ENCODE results near the gene SRCAP.
"Not testable (repeated sequence)": the region's sequence is repeated elsewhere in the genome, so short reads cannot be mapped to it uniquely, and the experiment has no call there.

SRCAP gene

GRCh38 chr16:30663820-30664219 is 35.2 kb upstream of the SRCAP start:
- no peak for DNase-seq (ENCODE audit: low read depth, low spot score)

GRCh38 chr16:30664616-30665109 is 34.3 kb upstream of the SRCAP start:
- DNase-seq (ENCODE audit: low read depth, low spot score) = no peak

- DNase-seq (ENCODE audit: low read depth, low spot score) = no peak
Observed at GRCh38 chr16:30665155-30665829, 33.7 kb upstream of the SRCAP start.

- DNase-seq (ENCODE audit: low read depth, low spot score) = no peak
Observed at GRCh38 chr16:30665830-30666190, 33.2 kb upstream of the SRCAP start.

GRCh38 chr16:30666681-30667080 is 32.3 kb upstream of the SRCAP start:
- DNase-seq (ENCODE audit: low read depth, low spot score) = no peak

- no peak for DNase-seq (ENCODE audit: low read depth, low spot score)
Observed at GRCh38 chr16:30667361-30667905, 31.5 kb upstream of the SRCAP start.

- no peak for DNase-seq (ENCODE audit: low read depth, low spot score)
Observed at GRCh38 chr16:30668393-30668792, 30.6 kb upstream of the SRCAP start.

GRCh38 chr16:30669026-30669902 is 29.7 kb upstream of the SRCAP start:
- no peak for DNase-seq (ENCODE audit: low read depth, low spot score)

- no peak for DNase-seq (ENCODE audit: low read depth, low spot score)
Observed at GRCh38 chr16:30669903-30670824, 28.8 kb upstream of the SRCAP start.

GRCh38 chr16:30675143-30675542 is 23.8 kb upstream of the SRCAP start:
- DNase-seq (ENCODE audit: low read depth, low spot score) = no peak

GRCh38 chr16:30677931-30678585 is 20.9 kb upstream of the SRCAP start:
- no peak for DNase-seq (ENCODE audit: low read depth, low spot score)

- no peak for DNase-seq (ENCODE audit: low read depth, low spot score)
Observed at GRCh38 chr16:30678586-30678970, 20.4 kb upstream of the SRCAP start.

GRCh38 chr16:30680326-30680725 is 18.6 kb upstream of the SRCAP start:
- no peak for DNase-seq (ENCODE audit: low read depth, low spot score)

GRCh38 chr16:30688701-30689100 is 10.3 kb upstream of the SRCAP start:
- DNase-seq (ENCODE audit: low read depth, low spot score) = no peak

- DNase-seq (ENCODE audit: low read depth, low spot score) = no peak
Observed at GRCh38 chr16:30691907-30692306, 7.1 kb upstream of the SRCAP start.

- DNase-seq (ENCODE audit: low read depth, low spot score) = no peak
Observed at GRCh38 chr16:30692396-30693064, 6.4 kb upstream of the SRCAP start.

- no peak for DNase-seq (ENCODE audit: low read depth, low spot score)
Observed at GRCh38 chr16:30694926-30695693, 3.9 kb upstream of the SRCAP start.

GRCh38 chr16:30696646-30697045 is 2.3 kb upstream of the SRCAP start:
- not testable (repeated sequence) for DNase-seq (ENCODE audit: low read depth, low spot score)

- DNase-seq (ENCODE audit: low read depth, low spot score) = no peak
Observed at GRCh38 chr16:30697264-30698138, 1.5 kb upstream of the SRCAP start.
